Esophagus squamous epithelium (tissue), 5 donors: Measurements from ENCODE around the gene CHRNA4. TPM values are rescaled to one million over a fixed set of nuclear protein-coding genes. Genes with fewer than 3 reads are reported as not detected.

Experiments used
- DNase-seq: peaks from one replicate; lab custom pipeline; 2025; lab: John Stamatoyannopoulos, UW
- H3K27ac ChIP-seq, 4 donors: fragments of 200-600 bp; sonication (generic); one replicate each; pipeline ENCODE4 v1.5.1; 2016 to 2019; ENCODE audit warnings: mild to moderate bottlenecking in 1 of 4
- H3K27me3 ChIP-seq, 4 donors: fragments of 200-600 bp; sonication (generic); 1 replicate in 3 of 4; 2 replicates in 1 of 4; pipeline versions ENCODE4 v1.5.1 to v1.6.0; 2017 to 2021; ENCODE audit warnings: antibody characterized with exemption in 1 of 4
- H3K36me3 ChIP-seq, 3 donors: fragments of 200-600 bp; sonication (generic); one replicate each; pipeline ENCODE4 v1.5.1; 2016 to 2019
- H3K4me1 ChIP-seq, 3 donors: fragments of 200-600 bp; sonication (generic); one replicate each; pipeline ENCODE4 v1.5.1; 2017 to 2019
- H3K4me3 ChIP-seq, 4 donors: fragments of 200-600 bp; sonication (generic); 1 replicate in 3 of 4; 2 replicates in 1 of 4; pipeline ENCODE4 v1.5.1; 2016 to 2019; ENCODE audit warnings: mild to moderate bottlenecking in 2 of 4, moderate library complexity in 1 of 4
- H3K9me3 ChIP-seq, 3 donors: fragments of 200-600 bp; sonication (generic); one replicate each; pipeline ENCODE4 v1.5.1; 2016 to 2019
- CTCF ChIP-seq, 6 experiments: fragments of 450-650 bp in 4 of 6; fragments of 200-600 bp in 2 of 6; sonication (generic) in 2 of 6; IDR thresholded peaks; one replicate each; pipeline ENCODE4 v1.5.1; 2016 to 2019; ENCODE audit warnings: antibody characterized with exemption in 6 of 6, mild to moderate bottlenecking in 4 of 6, moderate library complexity in 4 of 6
- POLR2A ChIP-seq, 4 donors: fragments of 450-650 bp; IDR thresholded peaks; one replicate each; pipeline ENCODE4 v1.6.1; 2017; ENCODE audit warnings: antibody characterized with exemption in 4 of 4, mild to moderate bottlenecking in 4 of 4, moderate library complexity in 3 of 4
- WGBS, 2 donors: methylation state at CpG; one replicate each; pipeline ENCODE4 v1.1.5; 2018; 5-methylcytosine and 5-hydroxymethylcytosine counted together
- intact Hi-C: fragments of 100-400 bp; cut with DNase I; formaldehyde crosslinking; loops from one replicate; pipeline ENCODE4 v1.15.0; 2022
- total RNA-seq, 4 donors: library from RNA; depleted of rRNA; stranded (reverse); fragments of >200 nt; gene quantifications; one replicate each; pipeline ENCODE4 v1.1.0, GENCODE V29; 2016
- donor health status: DM: yes; HTN: yes; CAD: no.

The CHRNA4 gene
- total RNA-seq, 4 donors from 2014 or later, result not detected

- no peak for DNase-seq
- no peaks in the 10 kb centered on the region for H3K36me3 ChIP-seq
- H3K27ac ChIP-seq, result no peak overlapping the region
- H3K9me3 ChIP-seq, result no peaks in the 10 kb centered on the region
- peaks cover 4 to 15% (median 6%) of the 10 kb centered on the region in 3 donors for H3K4me1 ChIP-seq
- peaks cover 0 to 94% (median 8%) of the 10 kb centered on the region in 4 donors for H3K27me3 ChIP-seq
- 73 to 76% methylated on average over 2 to 9 of the region's 42 CpGs for WGBS, 2 donors
- TF ChIP-seq CTCF (IDR thresholded peaks at IDR 0.05) (no peak), POLR2A (IDR thresholded peaks at IDR 0.05) (no peak)
- intact Hi-C loops, result no loop called here
- H3K4me3 ChIP-seq, result no peak overlapping the region
These were observed 1.8 kb downstream of the CHRNA4 start for GRCh38 chr20:63359164-63359934.

GRCh38 chr20:63357921-63358905 lies 2.9 kb downstream of the CHRNA4 start:
- 60% methylated on average over 1 of the region's 26 CpGs; no CpG with 5 or more reads in 1 of the 2 donors for WGBS, 2 donors

GRCh38 chr20:63356931-63357879 lies 3.9 kb downstream of the CHRNA4 start:
- TF ChIP-seq POLR2A (IDR thresholded peaks at IDR 0.05) (no peak), CTCF (IDR thresholded peaks at IDR 0.05) (no peak)
- 61 to 77% methylated on average over 9 to 11 of the region's 30 CpGs for WGBS, 2 donors
- peaks cover 4 to 24% (median 6%) of the 10 kb centered on the region in 3 donors for H3K4me1 ChIP-seq
- intact Hi-C loops, result no loop called here
- H3K4me3 ChIP-seq, result no peak overlapping the region
- H3K9me3 ChIP-seq, result no peaks in the 10 kb centered on the region
- no peaks in the 10 kb centered on the region for H3K36me3 ChIP-seq
- no peak overlapping the region for H3K27ac ChIP-seq
- peaks cover 0 to 86% (median 8%) of the 10 kb centered on the region in 4 donors for H3K27me3 ChIP-seq
- no peak for DNase-seq

More at GRCh38 chr20:63357921-63358905, 2.9 kb downstream of the CHRNA4 start:
- TF ChIP-seq CTCF (IDR thresholded peaks at IDR 0.05), result no peak
- no peak for TF ChIP-seq POLR2A (IDR thresholded peaks at IDR 0.05)
- intact Hi-C loops, result no loop called here
- H3K27ac ChIP-seq, result no peak overlapping the region
- no peak overlapping the region for H3K4me3 ChIP-seq
- peaks cover 4 to 15% (median 6%) of the 10 kb centered on the region in 3 donors for H3K4me1 ChIP-seq
- no peak for DNase-seq
- H3K27me3 ChIP-seq, result peaks cover 0 to 86% (median 8%) of the 10 kb centered on the region in 4 donors
- H3K9me3 ChIP-seq, result no peaks in the 10 kb centered on the region
- no peaks in the 10 kb centered on the region for H3K36me3 ChIP-seq

GRCh38 chr20:63356511-63356910 lies 4.6 kb downstream of the CHRNA4 start:
- Histone ChIP-seq H3K27ac (no peak overlapping the region), H3K4me1 (peaks cover 4 to 24% (median 6%) of the 10 kb centered on the region in 3 donors), H3K27me3 (peaks cover 0 to 79% (median 8%) of the 10 kb centered on the region in 4 donors), H3K36me3 (no peaks in the 10 kb centered on the region), H3K4me3 (no peak overlapping the region), H3K9me3 (no peaks in the 10 kb centered on the region)
- intact Hi-C loops, result no loop called here
- TF ChIP-seq POLR2A (IDR thresholded peaks at IDR 0.05) (no peak), CTCF (IDR thresholded peaks at IDR 0.05) (no peak)
- no peak for DNase-seq
- 93% methylated on average over 3 of the region's 8 CpGs; no CpG with 5 or more reads in 1 of the 2 donors for WGBS, 2 donors
